Activated B cell treated with CpG ODN at 0.5 μM for 24 hours (primary cell): ENCODE measurements around the gene ZNF862. TPM values are rescaled to one million over a fixed set of nuclear protein-coding genes. Genes with fewer than 3 reads are reported as not detected.

Experiments
- ATAC-seq: fragments of 200-7000 bp; cut with Tn5 transposase; one replicate; pipeline ENCODE4 v1.10.0; 2021; ENCODE audit warnings: low read depth, mild to moderate bottlenecking, moderate library complexity
- CTCF ChIA-PET: fragments of 350-600 bp; sonication (Branson Sonifier 250); formaldehyde crosslinking; loops from one replicate; lab custom pipeline; 2021; ENCODE audit warnings: antibody characterized with exemption; lab: Charles Lee
- POLR2A ChIA-PET: fragments of 350-600 bp; sonication (Branson Sonifier 250); formaldehyde crosslinking; loops from one replicate; lab custom pipeline; 2021; ENCODE audit warnings: antibody characterized with exemption; lab: Charles Lee
- DNase-seq: peaks from one replicate; pipeline ENCODE4 v3.0.0; 2022
- H3K27ac Mint-ChIP-seq: one replicate; pipeline ENCODE4 v1.8.0; 2020; ENCODE audit warnings: mixed read lengths
- H3K27me3 Mint-ChIP-seq: one replicate; pipeline ENCODE4 v1.8.0; 2021; ENCODE audit warnings: mixed read lengths
- H3K36me3 Mint-ChIP-seq: one replicate; pipeline ENCODE4 v1.8.0; 2021; ENCODE audit warnings: low read depth, mixed read lengths
- H3K4me1 Mint-ChIP-seq: one replicate; pipeline ENCODE4 v1.8.0; 2021; ENCODE audit warnings: mixed read lengths
- H3K4me3 Mint-ChIP-seq: one replicate; pipeline ENCODE4 v1.8.0; 2020; ENCODE audit warnings: mild to moderate bottlenecking, mixed read lengths
- H3K9me3 Mint-ChIP-seq: one replicate; pipeline ENCODE4 v1.8.0; 2020; ENCODE audit warnings: mixed read lengths
- CTCF ChIP-seq: fragments of 200-600 bp; IDR thresholded peaks from one replicate; pipeline ENCODE4 v1.8.0; 2022; ENCODE audit warnings: antibody characterized with exemption, mild to moderate bottlenecking
- intact Hi-C: fragments of 100-400 bp; cut with micrococcal nuclease; formaldehyde crosslinking; loops from one replicate; pipeline ENCODE4 v1.15.1; 2024
- total RNA-seq: library from RNA; stranded (reverse); gene quantifications from 2 replicates; pipeline ENCODE4 v1.2.3, GENCODE V29; 2022

The ZNF862 gene
- total RNA-seq, 1 donor from 2014 or later: 17.6 TPM

- Mint-ChIP-seq H3K36me3 (no peaks in the 10 kb centered on the region), H3K9me3 (no peaks in the 10 kb centered on the region), H3K4me1 (no peaks in the 10 kb centered on the region), H3K27me3 (no peaks in the 10 kb centered on the region), H3K4me3 (no peak overlapping the region), H3K27ac (no peak overlapping the region)
- no peak for ATAC-seq
- no peak for DNase-seq
- TF ChIP-seq CTCF: no peak
- intact Hi-C loops: no loop called here
- ChIA-PET POLR2A (no interaction called here), CTCF (no interaction called here)
Measured at GRCh38 chr7:149820622-149821190, 17.5 kb upstream of the ZNF862 start.

- Mint-ChIP-seq H3K4me1 (no peaks in the 10 kb centered on the region), H3K36me3 (no peaks in the 10 kb centered on the region), H3K4me3 (no peak overlapping the region), H3K9me3 (no peaks in the 10 kb centered on the region), H3K27me3 (no peaks in the 10 kb centered on the region), H3K27ac (no peak overlapping the region)
- ATAC-seq (no peak), DNase-seq (no peak)
- intact Hi-C loops: no loop called here
- ChIA-PET CTCF (no interaction called here), POLR2A (no interaction called here)
- no peak for TF ChIP-seq CTCF
Measured at GRCh38 chr7:149821191-149822148, 16.7 kb upstream of the ZNF862 start.

DNA sequence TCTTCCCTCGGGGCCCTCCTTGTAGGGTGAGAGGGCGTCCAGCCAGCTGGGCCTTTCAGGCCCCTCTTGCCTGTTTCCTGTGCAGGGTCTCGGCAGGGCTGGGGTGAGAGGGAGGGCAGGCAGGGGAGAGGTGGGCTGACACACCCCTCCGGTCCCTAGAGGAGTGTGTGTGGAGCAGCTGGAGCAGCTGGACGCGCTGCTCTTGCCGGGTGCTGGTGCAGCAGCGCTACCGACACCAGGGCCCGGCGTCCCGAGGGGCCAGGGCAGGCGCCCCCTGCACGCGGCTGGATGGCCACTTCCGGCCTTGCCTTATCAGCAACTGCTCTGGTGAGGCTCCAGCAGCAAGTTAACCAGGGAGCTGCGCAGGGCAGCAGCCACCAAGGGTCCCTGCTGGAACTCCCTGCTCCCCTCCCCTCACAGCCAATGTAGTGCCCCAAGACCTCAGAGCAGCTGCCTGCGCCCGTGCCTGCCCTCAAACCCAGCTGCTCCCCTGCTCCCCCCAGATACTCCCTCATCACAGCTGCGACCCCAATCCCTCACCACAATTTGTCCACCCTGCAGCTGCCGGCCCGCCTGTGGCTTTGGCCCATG is 15.7 kb upstream of the ZNF862 start:
- TF ChIP-seq CTCF: no peak
- Mint-ChIP-seq H3K9me3 (no peaks in the 10 kb centered on the region), H3K27me3 (no peaks in the 10 kb centered on the region), H3K36me3 (no peaks in the 10 kb centered on the region), H3K4me3 (no peak overlapping the region), H3K27ac (no peak overlapping the region), H3K4me1 (no peaks in the 10 kb centered on the region)
- no peak for DNase-seq
- ChIA-PET CTCF (no interaction called here), POLR2A (no interaction called here)
- intact Hi-C loops: no loop called here
- no peak for ATAC-seq

- TF ChIP-seq CTCF: no peak
- no peak for DNase-seq
- Mint-ChIP-seq H3K27me3 (peaks cover 3% of the 10 kb centered on the region), H3K27ac (no peak overlapping the region), H3K36me3 (no peaks in the 10 kb centered on the region), H3K4me1 (no peaks in the 10 kb centered on the region), H3K4me3 (no peak overlapping the region), H3K9me3 (no peaks in the 10 kb centered on the region)
- no peak for ATAC-seq
- ChIA-PET POLR2A (no interaction called here), CTCF (no interaction called here)
- intact Hi-C loops: no loop called here
Measured at GRCh38 chr7:149823191-149823630, 15.0 kb upstream of the ZNF862 start.

DNA sequence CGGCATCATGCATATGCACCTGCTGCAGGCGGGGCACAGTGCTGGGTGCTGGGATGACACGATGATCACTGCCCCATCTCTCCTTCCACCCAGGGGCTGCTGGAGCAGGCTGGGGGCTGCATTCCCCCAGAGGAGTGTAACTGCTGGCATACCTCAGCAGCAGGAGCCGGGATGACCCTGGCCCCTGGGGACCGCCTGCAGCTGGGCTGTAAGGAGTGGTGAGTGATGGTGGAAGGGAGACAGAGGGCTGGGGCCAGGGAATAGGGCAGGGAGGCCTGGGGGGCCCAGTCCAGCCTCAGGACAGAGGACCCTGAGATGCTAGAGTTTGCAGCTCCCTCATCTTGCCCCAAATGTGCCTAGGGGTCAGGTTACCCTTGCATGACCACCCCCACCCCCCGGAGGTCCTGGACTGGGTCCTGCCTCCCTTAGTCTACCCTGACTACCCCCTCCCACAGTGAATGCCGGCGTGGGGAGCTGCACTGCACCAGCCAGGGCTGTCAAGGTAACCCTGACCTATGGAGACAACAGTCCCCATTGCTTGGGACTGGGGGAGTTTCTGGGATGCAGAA is 14.5 kb upstream of the ZNF862 start:
- Mint-ChIP-seq H3K36me3 (no peaks in the 10 kb centered on the region), H3K4me3 (no peak overlapping the region), H3K27me3 (peaks cover 3% of the 10 kb centered on the region), H3K27ac (no peak overlapping the region), H3K9me3 (no peaks in the 10 kb centered on the region), H3K4me1 (no peaks in the 10 kb centered on the region)
- DNase-seq (no peak), ATAC-seq (no peak)
- CTCF ChIA-PET: no interaction called here
- POLR2A ChIA-PET: no interaction called here
- TF ChIP-seq CTCF: no peak
- intact Hi-C loops: no loop called here
